SK-N-MC (cell line): ENCODE results near the gene BSN.
"Not testable (repeated sequence)": the region's sequence is repeated elsewhere in the genome, so short reads cannot be mapped to it uniquely, and the experiment has no call there.

Source experiments
- DNase-seq: peaks from one replicate; pipeline ENCODE4 v3.0.0-alpha.2; 2011; ENCODE audit warnings: low read depth, low spot score
- H3K27ac ChIP-seq: fragments of 200-600 bp; sonication (generic); 2 replicates; pipeline ENCODE4 v1.5.1; 2016; ENCODE audit warnings: mixed run types
- H3K36me3 ChIP-seq: fragments of 200-600 bp; sonication (generic); 2 replicates; pipeline ENCODE4 v1.6.1; 2017; ENCODE audit warnings: antibody characterized with exemption, low read length, mixed read lengths; ENCODE audit not compliant: insufficient read depth
- H3K4me3 ChIP-seq: fragments of 200-600 bp; sonication (generic); 2 replicates; pipeline ENCODE4 v1.5.1; 2016
- H3K9ac ChIP-seq: fragments of 200-600 bp; sonication (generic); 2 replicates; pipeline ENCODE4 v1.8.0; 2017; ENCODE audit warnings: mixed run types, mixed read lengths; ENCODE audit not compliant: insufficient read length
- H3K9me3 ChIP-seq: fragments of 200-600 bp; sonication (generic); 2 replicates; pipeline ENCODE4 v1.6.1; 2017; ENCODE audit warnings: low read depth, mild to moderate bottlenecking, antibody characterized with exemption, low read length, moderate library complexity, mixed read lengths
- EZH2 ChIP-seq: fragments of 200-600 bp; sonication (generic); IDR thresholded peaks from one replicate; pipeline ENCODE4 v1.6.1; 2017; ENCODE audit warnings: antibody characterized with exemption
- FOXP2 ChIP-seq: optimal IDR thresholded peaks from 2 replicates; pipeline ENCODE3; 2011; ENCODE audit warnings: mild to moderate bottlenecking, moderate library complexity; ENCODE audit not compliant: insufficient read depth; ENCODE audit errors: extremely low read length, control extremely low read depth
- POLR2AphosphoS5 ChIP-seq: IDR thresholded peaks from 2 replicates; pipeline ENCODE4 v1.6.1; 2012; ENCODE audit warnings: mild to moderate bottlenecking, low read depth, low read length, borderline replicate concordance

The BSN gene

GRCh38 chr3:49567406-49567805, 13.1 kb downstream of the BSN start:
- no peak overlapping the region for H3K9ac ChIP-seq
- H3K9me3 ChIP-seq, result no peaks in the 10 kb centered on the region
- no peak for DNase-seq
- TF ChIP-seq FOXP2, result no peak
- no peak for TF ChIP-seq EZH2
- no peak for TF ChIP-seq POLR2AphosphoS5
- H3K27ac ChIP-seq, result no peak overlapping the region
- no peaks in the 10 kb centered on the region for H3K36me3 ChIP-seq
- H3K4me3 ChIP-seq, result no peak overlapping the region

- Histone ChIP-seq H3K27ac (no peak overlapping the region), H3K9ac (no peak overlapping the region), H3K9me3 (no peaks in the 10 kb centered on the region), H3K4me3 (no peak overlapping the region), H3K36me3 (no peaks in the 10 kb centered on the region)
- no peak for TF ChIP-seq POLR2AphosphoS5
- no peak for TF ChIP-seq FOXP2
- TF ChIP-seq EZH2, result no peak
- no peak for DNase-seq
Observed at GRCh38 chr3:49568965-49569364, 14.7 kb downstream of the BSN start.

GRCh38 chr3:49570028-49570654, 15.9 kb downstream of the BSN start:
- H3K4me3 ChIP-seq, result no peak overlapping the region
- H3K36me3 ChIP-seq, result no peaks in the 10 kb centered on the region
- no peak overlapping the region for H3K9ac ChIP-seq
- no peak overlapping the region for H3K27ac ChIP-seq
- TF ChIP-seq POLR2AphosphoS5 (no peak), EZH2 (no peak), FOXP2 (no peak)
- DNase-seq, result no peak
- no peaks in the 10 kb centered on the region for H3K9me3 ChIP-seq

- H3K27ac ChIP-seq, result no peak overlapping the region
- TF ChIP-seq FOXP2 (no peak), POLR2AphosphoS5 (no peak), EZH2 (no peak)
- H3K4me3 ChIP-seq, result no peak overlapping the region
- H3K9ac ChIP-seq, result no peak overlapping the region
- H3K36me3 ChIP-seq, result no peaks in the 10 kb centered on the region
- no peak for DNase-seq
- H3K9me3 ChIP-seq, result no peaks in the 10 kb centered on the region
Observed at GRCh38 chr3:49582177-49582576, 27.9 kb downstream of the BSN start.

GRCh38 chr3:49585261-49585755, 31.0 kb downstream of the BSN start:
- not testable (repeated sequence) for H3K9ac ChIP-seq, H3K4me3 ChIP-seq, H3K36me3 ChIP-seq, H3K9me3 ChIP-seq, DNase-seq, H3K27ac ChIP-seq

GRCh38 chr3:49591615-49592014, 37.3 kb downstream of the BSN start:
- H3K36me3 ChIP-seq, result no peaks in the 10 kb centered on the region
- no peak overlapping the region for H3K9ac ChIP-seq
- H3K9me3 ChIP-seq, result no peaks in the 10 kb centered on the region
- no peak overlapping the region for H3K27ac ChIP-seq
- DNase-seq, result no peak
- TF ChIP-seq FOXP2 (no peak), EZH2 (no peak), POLR2AphosphoS5 (no peak)
- no peak overlapping the region for H3K4me3 ChIP-seq

GRCh38 chr3:49593041-49593440, 38.8 kb downstream of the BSN start:
- no peak overlapping the region for H3K27ac ChIP-seq

GRCh38 chr3:49600781-49601180, 46.5 kb downstream of the BSN start:
- TF ChIP-seq POLR2AphosphoS5 (no peak), EZH2 (no peak), FOXP2 (no peak)
- Histone ChIP-seq H3K4me3 (no peak overlapping the region), H3K9ac (no peak overlapping the region), H3K9me3 (no peaks in the 10 kb centered on the region), H3K36me3 (no peaks in the 10 kb centered on the region), H3K27ac (no peak overlapping the region)
- DNase-seq, result no peak

More at GRCh38 chr3:49593041-49593440, 38.8 kb downstream of the BSN start:
- Histone ChIP-seq H3K9ac (no peak overlapping the region), H3K9me3 (no peaks in the 10 kb centered on the region), H3K36me3 (no peaks in the 10 kb centered on the region), H3K4me3 (no peak overlapping the region)
- no peak for TF ChIP-seq POLR2AphosphoS5
- TF ChIP-seq EZH2, result no peak
- TF ChIP-seq FOXP2, result no peak
- DNase-seq, result no peak
